Activated effector memory CD4-positive, alpha-beta T cell treated with anti-CD3 and anti-CD28 coated beads, Interleukin-2, amount 50 U/mL, for 16 hours (primary cell): ENCODE results near the gene PLEKHJ1.

Experiments used
- DNase-seq: peaks from one replicate; pipeline ENCODE4 v3.0.0-alpha.2; 2020

Gene PLEKHJ1

GRCh38 chr19:2195361-2195760, 40.8 kb downstream of the PLEKHJ1 start:
- DNase-seq: no peak

GRCh38 chr19:2194513-2195078, 41.5 kb downstream of the PLEKHJ1 start:
- no peak for DNase-seq

GRCh38 chr19:2193807-2194206, 42.3 kb downstream of the PLEKHJ1 start:
- no peak for DNase-seq

DNA sequence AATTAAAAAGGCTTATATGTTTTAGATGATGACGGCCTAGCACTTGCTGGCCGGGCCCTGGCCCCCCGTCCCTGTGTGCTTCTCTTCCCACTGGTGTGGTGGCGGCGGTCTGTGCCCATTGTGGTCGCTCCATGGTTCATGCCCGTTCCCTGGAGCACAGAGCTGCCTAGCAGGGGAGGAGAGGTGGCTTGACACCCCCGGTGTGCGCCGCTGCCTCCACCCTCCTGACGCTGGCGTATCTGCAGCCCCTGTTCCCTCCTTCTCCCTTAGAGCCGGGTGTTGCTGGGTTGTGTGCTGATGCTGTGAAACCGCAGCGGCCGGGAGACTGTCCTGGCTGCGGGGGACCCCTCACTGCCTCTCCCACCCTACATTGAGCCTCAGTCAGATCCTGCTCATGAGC, 43.3 kb downstream of the PLEKHJ1 start:
- no peak for DNase-seq

- no peak for DNase-seq
Measured at GRCh38 chr19:2191456-2192310, 44.4 kb downstream of the PLEKHJ1 start.

DNA sequence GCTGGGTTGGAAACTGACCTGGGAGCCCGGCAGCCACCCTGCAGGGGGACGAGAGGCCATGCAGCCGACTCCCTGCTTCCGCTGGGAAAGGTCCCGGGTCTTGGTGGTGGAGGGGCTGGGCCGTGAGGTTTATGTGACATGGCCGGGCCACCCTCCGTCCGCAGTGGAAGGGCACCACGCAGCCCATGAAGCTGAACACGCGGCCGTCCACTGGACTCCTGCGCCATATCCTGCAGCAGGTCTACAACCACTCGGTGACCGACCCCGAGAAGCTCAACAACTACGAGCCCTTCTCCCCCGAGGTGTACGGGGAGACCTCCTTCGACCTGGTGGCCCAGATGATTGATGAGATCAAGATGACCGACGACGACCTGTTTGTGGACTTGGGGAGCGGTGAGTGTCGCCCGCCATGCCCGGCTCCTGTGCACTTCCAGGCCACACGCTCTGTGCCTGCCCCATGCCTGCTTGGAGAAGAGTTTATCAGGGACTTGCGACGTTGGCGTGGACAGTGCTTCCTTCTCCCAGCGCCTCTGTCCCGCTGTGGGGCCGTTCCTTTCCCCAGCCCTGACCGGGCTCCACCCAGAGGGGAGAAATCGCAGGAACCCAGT, 45.2 kb downstream of the PLEKHJ1 start:
- DNase-seq: no peak

DNA sequence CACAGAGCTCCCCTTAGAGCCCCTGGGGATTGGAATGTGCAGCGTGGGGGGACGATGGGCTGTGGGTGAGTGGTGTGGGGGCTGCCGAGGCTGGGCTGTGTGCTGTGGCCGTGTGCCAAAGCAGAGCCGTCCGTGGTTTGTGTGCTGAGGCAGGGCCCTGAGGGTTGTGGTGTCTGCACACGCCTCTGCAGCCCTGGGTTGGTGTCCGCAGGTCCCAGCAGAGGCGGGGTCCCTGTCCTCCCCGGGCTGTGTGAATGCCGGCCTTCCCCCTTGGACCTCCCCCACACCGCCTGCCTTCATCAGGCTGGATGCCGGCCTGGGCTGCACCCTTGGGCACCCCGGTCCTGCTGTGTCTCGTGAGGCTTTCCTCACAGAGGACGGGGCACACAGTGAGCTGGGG, 46.2 kb downstream of the PLEKHJ1 start:
- DNase-seq: no peak

GRCh38 chr19:2188708-2189385, 47.3 kb downstream of the PLEKHJ1 start:
- no peak for DNase-seq

DNA sequence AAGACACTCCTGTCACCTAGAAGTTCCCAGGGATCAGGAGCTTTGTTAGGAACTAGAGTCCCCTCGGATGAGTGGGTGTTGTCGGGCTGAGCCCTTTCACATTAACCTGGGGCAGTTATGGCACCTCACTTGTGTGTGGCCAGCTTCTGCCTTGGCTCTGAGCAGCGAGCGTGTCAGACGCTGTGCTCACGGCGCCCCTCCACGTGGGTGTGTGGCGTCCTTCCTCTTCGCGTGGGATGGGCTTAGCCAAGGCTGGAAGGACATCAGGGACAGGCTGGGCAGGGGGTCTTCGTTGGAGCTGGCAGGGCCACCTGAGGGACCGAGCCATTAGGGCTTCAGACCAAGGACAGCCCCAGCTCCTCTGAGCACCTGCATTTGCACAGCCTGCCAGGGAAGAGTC, 49.0 kb downstream of the PLEKHJ1 start:
- no peak for DNase-seq

GRCh38 chr19:2186071-2186846, 49.9 kb downstream of the PLEKHJ1 start:
- no peak for DNase-seq

GRCh38 chr19:2185734-2186070, 50.4 kb downstream of the PLEKHJ1 start:
- no peak for DNase-seq

- DNase-seq: no peak
Measured at GRCh38 chr19:2184422-2184975, 51.6 kb downstream of the PLEKHJ1 start.
